ENCODE measurements around the gene REPS2. TPM values are rescaled to one million over a fixed set of nuclear protein-coding genes. Genes with fewer than 3 reads are reported as not detected.

REPS2 gene
- total RNA-seq, 1 donor, result 0.43 TPM

DNA sequence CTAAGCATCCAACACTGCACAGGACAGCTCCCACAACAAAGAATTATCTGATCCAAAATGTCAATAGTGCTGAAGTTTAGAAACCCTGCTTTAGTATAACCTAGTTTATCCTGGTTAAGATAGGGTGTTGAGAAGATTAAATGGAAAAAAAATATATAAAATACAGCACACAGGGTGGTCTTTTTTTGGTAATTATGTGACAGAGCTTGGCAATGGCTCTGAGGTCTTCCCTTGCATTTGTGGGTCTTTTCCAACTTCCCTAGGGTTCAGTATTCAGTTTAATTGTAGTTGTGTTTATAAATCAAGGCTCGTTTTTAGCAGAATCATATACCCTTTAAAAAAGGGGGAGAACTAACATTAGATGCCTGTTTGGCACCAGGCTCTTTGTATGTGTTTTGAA is 36.6 kb downstream of the REPS2 start:
- TF ChIP-seq, protein P1, sequence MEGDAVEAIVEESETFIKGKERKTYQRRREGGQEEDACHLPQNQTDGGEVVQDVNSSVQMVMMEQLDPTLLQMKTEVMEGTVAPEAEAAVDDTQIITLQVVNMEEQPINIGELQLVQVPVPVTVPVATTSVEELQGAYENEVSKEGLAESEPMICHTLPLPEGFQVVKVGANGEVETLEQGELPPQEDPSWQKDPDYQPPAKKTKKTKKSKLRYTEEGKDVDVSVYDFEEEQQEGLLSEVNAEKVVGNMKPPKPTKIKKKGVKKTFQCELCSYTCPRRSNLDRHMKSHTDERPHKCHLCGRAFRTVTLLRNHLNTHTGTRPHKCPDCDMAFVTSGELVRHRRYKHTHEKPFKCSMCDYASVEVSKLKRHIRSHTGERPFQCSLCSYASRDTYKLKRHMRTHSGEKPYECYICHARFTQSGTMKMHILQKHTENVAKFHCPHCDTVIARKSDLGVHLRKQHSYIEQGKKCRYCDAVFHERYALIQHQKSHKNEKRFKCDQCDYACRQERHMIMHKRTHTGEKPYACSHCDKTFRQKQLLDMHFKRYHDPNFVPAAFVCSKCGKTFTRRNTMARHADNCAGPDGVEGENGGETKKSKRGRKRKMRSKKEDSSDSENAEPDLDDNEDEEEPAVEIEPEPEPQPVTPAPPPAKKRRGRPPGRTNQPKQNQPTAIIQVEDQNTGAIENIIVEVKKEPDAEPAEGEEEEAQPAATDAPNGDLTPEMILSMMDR (IDR thresholded peaks at IDR 0.05; ENCODE audit: insufficient read depth, low read depth, low read length), result no peak
- DNase-seq (ENCODE audit: low read depth), result no peak
- H3K4me3 ChIP-seq (ENCODE audit: low read depth, low read length), result no peak overlapping the region

DNA sequence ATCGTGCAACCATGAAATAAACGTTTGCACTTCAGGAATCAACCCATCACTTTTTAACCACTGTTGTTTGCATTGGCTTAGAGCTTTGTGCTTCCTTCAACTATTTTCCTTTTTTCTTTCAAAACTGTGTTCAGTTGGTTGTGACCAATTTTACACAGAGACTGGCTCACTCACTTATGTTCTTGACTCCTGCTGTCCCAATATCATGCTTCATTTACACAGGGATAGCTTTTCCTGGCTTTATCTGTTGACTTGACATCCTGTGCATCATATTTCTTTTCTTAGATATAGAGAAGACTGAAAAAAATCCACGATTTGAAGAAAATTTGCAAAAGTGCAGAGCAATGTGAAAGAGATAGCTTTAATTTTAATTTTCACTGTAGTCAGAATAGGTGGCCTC is 38.8 kb downstream of the REPS2 start:
- H3K4me3 ChIP-seq (ENCODE audit: low read depth, low read length), result no peak overlapping the region
- TF ChIP-seq, protein P1 (IDR thresholded peaks at IDR 0.05; ENCODE audit: insufficient read depth, low read depth, low read length), result no peak
- no peak for DNase-seq (ENCODE audit: low read depth)

DNA sequence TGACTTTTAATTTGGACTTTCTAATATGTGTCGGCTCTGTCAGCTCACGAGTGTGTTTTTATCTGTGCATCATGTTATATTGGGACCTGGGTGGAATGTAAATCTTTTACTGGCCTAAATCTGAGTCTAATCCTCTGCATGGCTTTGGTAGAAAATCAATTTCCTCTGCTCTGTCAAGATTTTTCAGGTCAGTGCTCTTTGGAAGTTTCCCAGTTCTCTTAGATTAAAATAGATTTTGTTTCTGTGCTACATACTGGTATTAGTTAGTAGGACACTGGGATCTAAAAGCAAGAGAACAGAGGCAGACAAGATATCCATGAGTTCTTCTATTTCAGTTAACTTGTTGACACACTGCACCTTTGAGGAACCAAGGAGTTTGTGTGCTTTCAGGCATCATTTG is 39.7 kb downstream of the REPS2 start:
- no peak overlapping the region for H3K4me3 ChIP-seq (ENCODE audit: low read depth, low read length)
- DNase-seq (ENCODE audit: low read depth), result no peak
- TF ChIP-seq, protein P1 (IDR thresholded peaks at IDR 0.05; ENCODE audit: insufficient read depth, low read depth, low read length), result no peak

DNA sequence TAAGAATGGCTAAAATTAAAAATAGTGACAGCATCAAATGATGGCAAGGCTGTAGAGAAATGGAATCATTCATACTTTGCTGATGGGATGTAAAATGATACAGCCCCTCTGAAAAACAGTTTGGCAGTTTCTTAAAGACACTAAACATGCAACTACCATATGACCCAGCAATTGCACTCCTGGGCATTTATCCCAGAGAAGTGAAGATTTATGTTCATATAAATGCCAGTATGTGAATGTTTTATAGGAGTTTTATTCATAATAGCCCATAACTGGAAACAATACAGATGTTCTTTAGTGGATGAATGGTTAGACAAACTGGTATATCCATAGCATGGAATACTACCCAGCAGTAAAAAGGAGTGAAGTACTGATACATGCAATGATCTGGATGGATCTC is 43.3 kb downstream of the REPS2 start:
- TF ChIP-seq, protein P1 (IDR thresholded peaks at IDR 0.05; ENCODE audit: insufficient read depth, low read depth, low read length), result no peak
- H3K4me3 ChIP-seq (ENCODE audit: low read depth, low read length), result no peak overlapping the region
- no peak for DNase-seq (ENCODE audit: low read depth)

DNA sequence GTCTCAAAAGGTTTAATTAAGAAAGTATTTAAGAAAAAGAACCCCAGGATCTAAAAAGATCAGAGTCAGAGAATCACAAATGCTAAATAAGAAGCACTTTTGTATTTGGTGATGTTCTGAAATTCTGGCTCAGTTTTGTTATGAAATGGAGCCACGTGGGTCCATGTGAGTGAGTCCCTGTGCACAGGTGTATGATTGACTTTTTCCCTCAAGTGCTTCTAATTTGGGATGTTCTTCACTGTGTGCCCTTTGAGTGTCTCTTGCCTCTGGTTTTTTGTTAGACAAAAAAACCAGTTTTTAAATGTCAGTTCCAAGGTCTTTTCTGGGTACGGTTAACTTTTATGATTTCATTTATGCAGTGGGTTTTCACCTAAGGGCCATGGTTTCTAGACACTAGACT is 44.4 kb downstream of the REPS2 start:
- H3K4me3 ChIP-seq (ENCODE audit: low read depth, low read length), result no peak overlapping the region
- TF ChIP-seq, protein P1 (IDR thresholded peaks at IDR 0.05; ENCODE audit: insufficient read depth, low read depth, low read length), result no peak
- no peak for DNase-seq (ENCODE audit: low read depth)

DNA sequence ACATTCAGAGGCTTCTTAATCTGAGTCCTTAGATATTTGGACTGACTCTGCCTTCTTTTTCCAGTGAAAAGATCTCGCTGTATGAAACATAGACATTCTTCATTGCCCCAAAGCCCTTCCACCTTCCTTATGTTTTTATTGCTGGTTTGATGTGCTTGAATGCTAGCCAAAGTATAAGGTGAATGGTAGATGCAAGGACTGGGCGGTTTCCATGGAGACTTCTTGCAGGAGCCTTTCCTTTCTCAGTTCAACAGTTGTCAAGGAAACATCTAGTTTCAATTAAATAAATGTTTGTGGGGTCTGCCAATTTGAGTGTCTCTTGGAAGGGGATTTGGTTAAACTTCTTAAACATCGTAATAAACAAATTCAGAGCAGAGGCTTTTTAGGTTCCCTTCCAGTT is 46.0 kb downstream of the REPS2 start:
- TF ChIP-seq, protein P1 (IDR thresholded peaks at IDR 0.05; ENCODE audit: insufficient read depth, low read depth, low read length), result no peak
- DNase-seq (ENCODE audit: low read depth), result no peak
- no peak overlapping the region for H3K4me3 ChIP-seq (ENCODE audit: low read depth, low read length)

DNA sequence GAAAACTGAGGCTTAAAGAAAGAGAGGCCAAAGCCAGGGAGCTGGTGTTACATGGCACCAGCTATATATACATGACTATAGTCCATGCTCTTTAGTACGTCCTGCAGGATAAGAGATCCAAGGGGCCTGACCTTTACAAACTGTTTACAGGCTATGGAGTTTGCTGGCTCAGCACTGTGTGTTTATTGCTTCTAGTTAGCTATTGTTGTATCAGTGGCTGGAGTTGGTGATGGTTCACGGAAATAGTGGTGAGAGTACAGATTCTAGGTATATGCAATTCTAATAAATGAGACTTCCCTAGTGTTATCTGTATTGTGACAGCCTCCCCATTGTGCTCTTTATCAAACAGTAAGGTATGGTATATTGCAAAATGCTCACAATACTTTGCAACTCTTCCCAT is 46.5 kb downstream of the REPS2 start:
- TF ChIP-seq, protein P1 (IDR thresholded peaks at IDR 0.05; ENCODE audit: insufficient read depth, low read depth, low read length), result no peak

More for the DNA sequence above, 46.5 kb downstream of the REPS2 start:
- H3K4me3 ChIP-seq (ENCODE audit: low read depth, low read length), result no peak overlapping the region
- DNase-seq (ENCODE audit: low read depth), result no peak

Measured in fibroblast of villous mesenchyme (primary cell).